Vagina (tissue), 2 donors: ENCODE data around the gene CCDC182.

Source experiments
- POLR2A ChIP-seq, 2 donors: fragments of 450-650 bp; IDR thresholded peaks; one replicate each; pipeline ENCODE4 v1.6.1; 2017; ENCODE audit warnings: antibody characterized with exemption in 2 of 2, mild to moderate bottlenecking in 2 of 2, moderate library complexity in 2 of 2
- POLR2AphosphoS5 ChIP-seq, 2 donors: sonication (generic); formaldehyde crosslinking; IDR thresholded peaks; one replicate each; pipeline ENCODE4 v1.9.0; 2017; ENCODE audit warnings: antibody characterized with exemption in 2 of 2, mild to moderate bottlenecking in 2 of 2, low read depth in 1 of 2; ENCODE audit not compliant: insufficient read depth in 1 of 2
- TF ChIP-seq, protein P1 (sequence below), 3 experiments: fragments of 450-650 bp in 2 of 3; fragments of 200-600 bp in 1 of 3; sonication (generic) in 1 of 3; IDR thresholded peaks; one replicate each; pipeline ENCODE4 v1.5.1; 2017 to 2019; ENCODE audit warnings: antibody characterized with exemption in 3 of 3, mild to moderate bottlenecking in 2 of 3, moderate library complexity in 2 of 3

DNA sequence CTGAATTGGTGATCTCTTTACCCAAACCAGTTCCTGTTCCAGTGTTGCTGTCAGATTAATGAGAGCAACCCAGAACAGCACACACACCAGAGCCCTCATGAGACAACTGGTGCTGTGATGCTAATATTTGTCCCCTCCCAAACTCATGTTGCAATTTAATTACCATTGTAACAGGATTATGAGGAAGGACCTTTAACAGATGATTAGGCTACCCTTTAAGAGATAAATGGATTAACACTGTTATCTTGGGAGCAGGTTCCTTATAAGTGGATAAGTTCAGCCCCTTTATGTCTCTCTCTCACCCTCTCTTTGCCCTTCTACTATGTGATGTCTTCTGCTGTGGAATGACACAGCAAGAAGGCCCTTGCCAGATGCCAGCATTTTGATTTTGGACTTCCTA lies 1.1 kb upstream of the CCDC182 start:
- TF ChIP-seq, protein P1, sequence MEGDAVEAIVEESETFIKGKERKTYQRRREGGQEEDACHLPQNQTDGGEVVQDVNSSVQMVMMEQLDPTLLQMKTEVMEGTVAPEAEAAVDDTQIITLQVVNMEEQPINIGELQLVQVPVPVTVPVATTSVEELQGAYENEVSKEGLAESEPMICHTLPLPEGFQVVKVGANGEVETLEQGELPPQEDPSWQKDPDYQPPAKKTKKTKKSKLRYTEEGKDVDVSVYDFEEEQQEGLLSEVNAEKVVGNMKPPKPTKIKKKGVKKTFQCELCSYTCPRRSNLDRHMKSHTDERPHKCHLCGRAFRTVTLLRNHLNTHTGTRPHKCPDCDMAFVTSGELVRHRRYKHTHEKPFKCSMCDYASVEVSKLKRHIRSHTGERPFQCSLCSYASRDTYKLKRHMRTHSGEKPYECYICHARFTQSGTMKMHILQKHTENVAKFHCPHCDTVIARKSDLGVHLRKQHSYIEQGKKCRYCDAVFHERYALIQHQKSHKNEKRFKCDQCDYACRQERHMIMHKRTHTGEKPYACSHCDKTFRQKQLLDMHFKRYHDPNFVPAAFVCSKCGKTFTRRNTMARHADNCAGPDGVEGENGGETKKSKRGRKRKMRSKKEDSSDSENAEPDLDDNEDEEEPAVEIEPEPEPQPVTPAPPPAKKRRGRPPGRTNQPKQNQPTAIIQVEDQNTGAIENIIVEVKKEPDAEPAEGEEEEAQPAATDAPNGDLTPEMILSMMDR (IDR thresholded peaks at IDR 0.05): no peak
- TF ChIP-seq POLR2AphosphoS5 (IDR thresholded peaks at IDR 0.05; ENCODE audit: insufficient read depth in 1 of 2, low read depth in 1 of 2) (no peak), POLR2A (IDR thresholded peaks at IDR 0.05) (no peak)
